GM21576 (cell line): ENCODE measurements around the gene SHISA9.
"Not testable (repeated sequence)": the region's sequence is repeated elsewhere in the genome, so short reads cannot be mapped to it uniquely, and the experiment has no call there.

ENCODE experiments used
- ATAC-seq: cut with Tn5 transposase; IDR thresholded peaks from one replicate; pipeline ENCODE4 v1.9.1; 2021; ENCODE audit warnings: mild to moderate bottlenecking, moderate library complexity; ENCODE audit not compliant: unreplicated experiment

Gene SHISA9

DNA sequence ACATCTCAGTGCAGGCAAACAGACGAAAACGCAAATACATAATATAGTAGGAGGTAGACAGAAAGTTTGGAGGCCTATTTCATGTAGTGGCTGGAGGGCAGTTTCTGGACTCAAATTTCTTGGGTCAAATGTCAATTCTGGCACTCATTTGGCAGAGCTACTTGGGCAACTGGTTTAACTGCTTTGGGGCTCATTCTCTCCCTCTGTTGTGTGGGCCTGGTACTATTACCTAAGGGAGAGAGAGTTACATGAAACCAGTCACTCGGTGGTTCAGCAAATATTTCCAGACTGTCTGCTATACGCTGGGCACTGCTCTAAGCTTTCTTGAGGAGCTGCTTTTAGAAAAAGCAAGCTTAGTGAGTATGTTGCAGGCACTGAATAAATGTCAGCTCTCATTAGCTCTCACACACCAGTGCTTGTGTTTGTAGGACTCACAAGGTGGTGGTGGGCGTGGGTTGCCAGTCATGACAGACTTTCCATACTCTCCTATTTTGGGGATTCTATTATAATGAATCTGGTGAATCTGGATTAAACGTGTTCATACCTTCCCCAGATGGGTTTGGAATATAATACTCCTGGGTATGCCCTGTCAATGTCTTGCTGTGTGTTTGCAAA is 1.8 kb upstream of the SHISA9 start:
- no peak for ATAC-seq

- no peak for ATAC-seq
Observed at GRCh38 chr16:12900156-12900555, 1.2 kb upstream of the SHISA9 start.

DNA sequence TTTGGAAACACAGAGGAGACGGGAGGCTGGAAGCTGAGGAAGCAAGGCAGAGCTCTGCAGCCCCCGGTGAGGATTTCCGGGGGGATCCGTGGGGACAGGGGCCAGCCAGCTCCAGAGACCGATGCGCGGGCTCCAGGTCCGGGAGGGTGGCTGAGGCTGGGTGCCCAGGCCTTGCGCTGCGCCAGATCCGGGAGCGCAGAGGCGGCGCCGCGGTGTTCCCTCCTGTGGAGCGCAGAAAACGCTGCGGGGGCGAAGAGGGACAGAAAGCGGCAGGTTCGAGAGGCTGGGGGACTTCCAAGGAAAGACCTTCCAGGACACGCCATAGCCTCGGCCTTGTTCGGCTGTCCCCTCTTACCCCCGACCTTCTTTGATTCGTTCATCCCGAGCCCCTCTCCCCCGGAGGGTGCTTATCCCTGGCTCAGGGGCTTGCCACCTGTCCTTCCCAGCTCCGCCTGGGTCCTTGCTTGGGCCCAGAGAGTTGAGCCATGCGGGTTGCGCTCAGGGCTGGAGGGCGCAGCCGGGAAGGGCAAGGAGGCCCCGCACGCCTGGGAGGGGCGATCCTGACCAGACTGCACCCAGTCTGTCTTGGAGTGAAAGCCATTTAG is 697 bp upstream of the SHISA9 start:
- no peak for ATAC-seq

- ATAC-seq, result no peak
Observed at GRCh38 chr16:12901204-12901596, 198 bp upstream of the SHISA9 start.

- no peak for ATAC-seq
Observed at GRCh38 chr16:12902511-12903372, 1.3 kb downstream of the SHISA9 start.

DNA sequence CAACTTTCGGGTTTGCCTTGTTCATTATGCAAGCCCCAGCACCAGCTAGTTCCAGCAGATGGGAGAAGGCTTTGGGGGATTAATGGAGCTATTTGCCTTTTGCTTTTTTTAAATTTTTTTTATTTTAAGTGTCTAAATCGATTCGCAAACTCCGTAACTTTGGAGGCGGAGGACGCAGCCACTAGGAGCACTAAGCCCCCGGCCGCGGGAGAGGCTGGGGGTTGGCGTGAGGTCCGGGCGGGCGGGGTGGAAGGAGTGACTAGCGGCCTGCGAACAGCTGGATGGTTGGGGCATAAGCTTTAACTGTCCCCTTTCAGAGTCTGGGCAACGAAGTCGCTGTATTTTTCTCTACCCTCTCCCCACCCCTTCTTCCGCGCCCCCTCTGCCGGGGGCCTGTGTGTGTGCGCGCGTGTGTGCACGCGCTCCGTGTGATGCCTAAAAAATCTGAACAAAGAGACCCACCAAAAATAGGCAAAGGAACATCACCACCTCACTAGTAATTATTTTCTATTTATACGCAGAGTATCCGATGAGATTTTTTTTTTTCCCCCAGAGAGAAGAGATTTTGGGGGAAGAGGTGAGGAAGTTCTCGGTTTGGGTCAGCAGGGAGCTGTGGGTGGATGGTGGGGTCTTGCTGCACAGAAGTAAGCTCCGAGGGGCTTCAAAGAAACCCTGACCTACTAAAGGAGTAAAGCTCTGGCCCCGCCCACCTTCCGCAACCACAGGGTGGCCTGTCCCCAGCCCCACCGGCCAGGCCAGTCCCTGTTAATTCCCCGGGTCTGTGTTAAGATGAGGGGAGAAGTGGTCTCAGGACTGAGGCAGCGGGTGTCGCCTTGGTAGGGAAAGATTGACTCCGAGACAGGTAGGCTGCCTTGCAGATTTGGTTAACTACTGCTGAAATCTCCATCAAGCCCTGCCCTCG is 2.3 kb downstream of the SHISA9 start:
- no peak for ATAC-seq

DNA sequence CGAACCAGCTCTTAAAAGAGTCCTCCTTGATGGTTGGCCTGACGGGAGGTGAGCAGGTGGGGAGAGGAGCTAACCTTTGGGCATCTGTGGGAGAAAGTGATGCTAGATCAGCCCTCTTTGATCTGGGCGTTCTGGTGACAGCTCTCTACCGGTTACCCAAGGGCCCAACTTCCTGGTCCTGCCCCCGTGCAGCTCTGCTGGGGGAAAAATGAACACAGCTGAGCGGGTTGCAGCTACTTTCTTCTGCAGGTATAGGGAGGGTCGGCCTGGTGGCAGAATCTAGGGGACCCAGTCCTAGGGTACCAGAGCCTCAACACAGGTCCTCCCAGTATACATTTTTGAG is 2.9 kb downstream of the SHISA9 start:
- no peak for ATAC-seq

GRCh38 chr16:12906271-12906670 is 4.9 kb downstream of the SHISA9 start:
- no peak for ATAC-seq

DNA sequence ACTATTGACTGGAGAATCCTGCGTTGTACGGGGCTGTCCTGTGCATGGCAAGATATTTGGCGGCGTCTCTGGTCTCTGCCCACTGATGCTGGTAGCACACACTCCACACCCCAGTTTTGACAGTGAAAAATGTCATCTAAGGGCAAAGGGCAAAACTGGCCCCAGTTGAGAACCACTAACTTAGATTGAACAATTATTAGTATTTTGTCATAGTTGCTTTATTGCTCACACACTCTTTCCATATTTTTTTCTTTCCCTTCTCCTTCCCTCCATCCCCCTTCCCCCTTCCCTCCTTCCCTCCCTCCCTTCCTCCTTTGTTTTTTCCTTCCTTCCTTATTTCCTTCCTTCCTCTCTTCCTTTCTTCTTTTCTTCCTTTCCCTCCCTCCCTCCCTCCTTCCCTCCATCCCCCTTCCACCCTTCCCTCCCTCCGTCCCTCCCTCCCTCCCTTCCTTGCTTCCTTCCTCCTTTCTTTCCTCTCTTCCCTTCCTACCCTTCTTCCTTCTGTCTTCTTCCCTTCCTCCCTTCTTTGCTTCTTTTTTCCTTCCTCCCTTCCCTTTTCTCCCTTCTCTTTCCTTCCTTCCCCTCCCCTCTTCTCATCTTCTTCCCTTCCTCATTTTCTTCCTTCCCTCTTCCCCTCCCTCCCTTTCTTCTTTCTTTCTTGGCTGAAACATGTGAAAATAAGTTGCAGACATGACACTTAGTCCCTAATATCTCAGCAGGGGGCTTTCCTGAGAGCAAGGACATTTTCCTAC is 5.5 kb downstream of the SHISA9 start:
- ATAC-seq, result no peak

DNA sequence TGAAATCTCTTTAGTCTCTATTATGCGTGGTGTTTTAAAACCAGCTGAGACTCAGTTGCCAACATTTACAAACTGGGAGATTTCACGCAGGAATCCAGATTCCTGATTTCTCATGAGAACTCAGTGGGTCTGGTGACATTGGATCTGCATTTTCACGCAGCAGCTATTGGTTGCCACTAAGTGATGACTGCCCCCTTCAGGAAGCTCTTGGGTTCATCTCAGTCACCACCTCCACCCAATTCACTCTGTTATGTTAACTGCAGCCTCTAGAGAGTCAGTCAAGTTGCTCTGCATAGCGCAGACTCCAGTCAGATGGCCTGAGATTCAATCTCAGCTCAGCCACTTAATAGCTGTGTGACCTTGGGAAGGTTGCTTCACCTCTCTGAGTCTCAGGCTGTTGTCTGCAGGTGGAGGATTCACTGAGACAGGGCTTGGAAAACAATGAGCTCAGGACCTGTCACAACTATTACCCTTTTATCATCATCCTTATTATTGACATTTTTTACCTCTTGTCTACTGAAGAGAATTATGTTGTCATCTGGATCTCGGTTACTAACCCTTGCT is 6.4 kb downstream of the SHISA9 start:
- ATAC-seq, result no peak

GRCh38 chr16:12917246-12917645 is 15.8 kb downstream of the SHISA9 start:
- no peak for ATAC-seq

DNA sequence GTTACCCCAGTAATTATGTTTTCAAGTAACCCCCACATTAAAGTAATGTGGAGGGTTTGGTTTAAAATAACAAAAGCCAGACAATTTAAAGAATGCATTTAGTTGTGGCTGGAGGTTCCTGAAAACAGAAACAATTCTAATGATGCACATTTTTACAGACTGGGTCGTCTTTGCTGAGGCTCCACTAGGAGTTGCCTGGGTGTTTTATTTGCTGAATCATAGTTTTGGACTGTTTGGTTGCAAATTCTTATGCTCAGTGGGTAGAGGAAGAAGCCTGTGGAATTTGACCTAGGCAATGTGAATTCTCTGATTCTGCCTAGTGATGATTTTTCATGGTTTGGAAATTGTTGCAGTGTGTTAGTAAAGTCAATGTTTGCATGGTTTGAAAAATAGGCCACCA is 16.3 kb downstream of the SHISA9 start:
- no peak for ATAC-seq

DNA sequence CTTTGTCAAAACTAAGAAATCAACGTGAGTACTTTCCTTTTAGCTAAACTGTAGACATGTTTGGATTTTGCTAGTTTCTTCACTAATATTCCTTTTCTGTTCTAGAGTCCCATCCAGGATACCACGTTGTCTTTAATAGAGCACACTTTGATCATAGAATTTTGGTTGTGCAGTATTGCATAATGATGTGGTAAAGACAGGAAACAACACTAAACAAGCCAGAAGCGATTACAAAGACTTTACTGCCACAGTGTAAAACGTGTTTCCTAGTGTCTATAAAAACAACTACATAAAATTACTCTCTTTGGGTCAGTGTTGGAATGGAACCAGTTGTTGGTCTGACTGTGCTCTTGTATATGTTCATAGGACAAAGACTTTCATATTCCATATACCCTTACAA is 19.3 kb downstream of the SHISA9 start:
- ATAC-seq, result no peak

DNA sequence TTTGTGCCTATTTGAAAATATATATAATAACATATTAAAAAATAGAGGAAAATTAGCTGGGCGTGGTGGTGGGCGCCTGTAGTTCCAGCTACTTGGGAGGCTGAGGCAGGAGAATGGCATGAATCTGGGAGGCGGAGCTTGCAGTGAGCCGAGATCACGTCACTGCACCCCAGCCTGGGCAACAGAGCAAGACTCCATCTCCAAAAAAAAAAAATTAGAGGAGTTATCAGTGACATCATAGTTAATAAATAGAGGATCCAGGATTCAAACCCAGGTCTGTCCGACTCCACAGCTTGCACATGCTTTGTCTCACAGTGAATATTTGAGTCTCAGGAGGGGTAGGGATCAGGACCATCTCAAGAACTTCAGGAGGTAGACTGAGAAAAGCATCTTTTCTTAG is 22.2 kb downstream of the SHISA9 start:
- ATAC-seq, result not testable (repeated sequence)

DNA sequence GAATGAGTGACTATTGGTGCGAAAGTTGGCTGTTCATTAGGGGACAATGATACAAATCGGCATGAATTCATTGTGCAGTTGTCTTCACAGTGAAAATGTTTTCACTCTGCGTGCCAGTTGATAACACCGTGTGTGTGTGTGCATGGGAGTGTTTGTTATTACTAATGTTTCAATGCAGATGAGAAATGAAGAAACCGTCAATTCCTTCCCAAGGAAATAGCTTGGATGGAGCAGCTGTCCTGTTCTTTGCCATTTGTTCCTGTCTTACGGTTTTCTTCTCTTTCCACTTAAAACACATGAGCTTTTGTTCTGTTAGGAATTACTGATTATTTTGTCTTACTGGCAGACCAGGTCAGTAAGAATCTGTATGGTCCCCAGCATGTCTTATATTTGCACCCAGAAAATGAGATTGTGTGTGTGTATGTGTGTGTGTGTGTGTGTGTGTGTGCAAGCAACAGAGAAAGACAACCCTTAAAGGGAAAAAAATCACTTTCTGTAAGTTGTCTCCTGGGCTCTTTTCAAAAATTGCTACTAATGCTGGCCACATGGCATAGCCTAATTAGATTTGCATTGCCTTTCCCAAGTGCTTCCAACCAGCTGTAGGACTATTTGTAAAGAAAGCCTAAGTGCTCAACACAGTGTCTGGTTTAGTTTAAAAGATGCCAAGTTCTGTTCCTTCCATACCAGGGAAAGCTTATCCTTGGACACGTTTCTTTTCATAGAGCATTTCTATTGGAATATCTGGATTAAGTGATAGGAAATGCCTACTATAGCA is 23.8 kb downstream of the SHISA9 start:
- ATAC-seq, result no peak

- ATAC-seq, result no peak
Observed at GRCh38 chr16:12927591-12927990, 26.2 kb downstream of the SHISA9 start.

DNA sequence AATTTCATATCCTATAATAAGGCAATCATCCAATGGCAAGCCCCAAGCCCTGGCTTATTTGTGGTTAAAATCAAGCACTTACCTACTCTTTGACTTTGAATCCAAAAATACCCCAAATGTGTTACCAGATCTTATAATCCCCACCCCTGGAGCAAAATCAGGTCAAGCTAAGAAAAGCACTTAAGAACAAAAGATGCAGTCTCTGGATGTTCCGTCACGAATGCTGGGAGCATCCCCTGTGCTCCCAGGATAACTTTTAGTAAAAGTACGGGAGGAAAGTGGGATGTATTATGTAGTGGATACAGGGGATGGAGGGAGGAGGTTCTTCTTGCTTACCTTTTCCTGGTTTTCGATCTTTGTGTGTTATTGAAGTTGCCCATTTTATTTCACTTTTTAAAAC is 29.5 kb downstream of the SHISA9 start:
- no peak for ATAC-seq

GRCh38 chr16:12936391-12936790 is 35.0 kb downstream of the SHISA9 start:
- ATAC-seq, result no peak

DNA sequence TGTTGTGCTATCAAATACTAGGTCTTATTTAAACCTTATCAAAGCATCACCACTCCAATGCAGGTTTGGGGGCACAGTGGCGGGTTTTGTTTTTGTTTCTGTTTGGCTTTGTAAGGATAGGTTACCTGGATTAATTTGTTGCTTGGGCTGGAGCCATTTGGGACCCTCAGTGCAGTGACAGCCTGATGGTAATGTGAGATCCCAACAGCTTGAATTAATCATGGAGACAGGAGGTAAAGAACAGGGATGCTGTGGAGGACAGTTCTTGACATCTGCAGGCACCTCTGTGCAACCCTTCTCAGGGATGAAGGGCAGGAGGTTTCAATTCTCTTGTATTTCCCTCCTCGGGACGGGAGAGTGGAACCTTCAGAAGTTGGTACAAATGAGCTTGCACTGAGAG is 40.5 kb downstream of the SHISA9 start:
- no peak for ATAC-seq
